ENCODE data around the gene IPO5. TPM values are rescaled to one million over a fixed set of nuclear protein-coding genes. Genes with fewer than 3 reads are reported as not detected.
"Not testable (repeated sequence)": the region's sequence is repeated elsewhere in the genome, so short reads cannot be mapped to it uniquely, and the experiment has no call there.

IPO5 gene
- total and polyA plus RNA-seq, 2 donors: 58.9 to 164 TPM

DNA sequence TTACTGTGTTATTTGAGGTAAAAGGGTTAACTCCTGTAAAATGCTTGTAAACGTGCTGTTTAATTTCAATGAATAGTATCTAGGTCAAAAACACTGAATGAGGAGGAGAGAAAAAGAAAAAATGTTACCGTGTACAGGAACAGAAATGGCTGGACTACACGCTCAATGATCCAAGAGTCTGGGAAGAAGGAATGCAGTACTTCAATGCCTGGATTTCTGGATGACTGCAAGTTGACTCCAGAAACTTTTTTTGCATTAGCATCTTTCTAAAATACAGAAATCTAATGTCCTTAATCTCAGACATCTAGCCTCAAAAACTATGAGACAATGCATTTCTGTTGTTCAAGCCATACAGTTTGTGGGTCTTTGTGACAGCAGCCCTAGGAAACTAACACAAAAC is 17.4 kb upstream of the IPO5 start:
- DNase-seq (ENCODE audit: extremely low spot score): no peak
- H3K4me3 ChIP-seq (ENCODE audit: low read depth, low read length): no peak overlapping the region
- H3K36me3 ChIP-seq (ENCODE audit: insufficient read depth): no peaks in the 10 kb centered on the region
- WGBS: 46% methylated on average over 3 of the region's 3 CpGs
- H3K4me1 ChIP-seq (ENCODE audit: insufficient read depth): no peaks in the 10 kb centered on the region
- H3K27ac ChIP-seq (ENCODE audit: low read depth): no peak overlapping the region

DNA sequence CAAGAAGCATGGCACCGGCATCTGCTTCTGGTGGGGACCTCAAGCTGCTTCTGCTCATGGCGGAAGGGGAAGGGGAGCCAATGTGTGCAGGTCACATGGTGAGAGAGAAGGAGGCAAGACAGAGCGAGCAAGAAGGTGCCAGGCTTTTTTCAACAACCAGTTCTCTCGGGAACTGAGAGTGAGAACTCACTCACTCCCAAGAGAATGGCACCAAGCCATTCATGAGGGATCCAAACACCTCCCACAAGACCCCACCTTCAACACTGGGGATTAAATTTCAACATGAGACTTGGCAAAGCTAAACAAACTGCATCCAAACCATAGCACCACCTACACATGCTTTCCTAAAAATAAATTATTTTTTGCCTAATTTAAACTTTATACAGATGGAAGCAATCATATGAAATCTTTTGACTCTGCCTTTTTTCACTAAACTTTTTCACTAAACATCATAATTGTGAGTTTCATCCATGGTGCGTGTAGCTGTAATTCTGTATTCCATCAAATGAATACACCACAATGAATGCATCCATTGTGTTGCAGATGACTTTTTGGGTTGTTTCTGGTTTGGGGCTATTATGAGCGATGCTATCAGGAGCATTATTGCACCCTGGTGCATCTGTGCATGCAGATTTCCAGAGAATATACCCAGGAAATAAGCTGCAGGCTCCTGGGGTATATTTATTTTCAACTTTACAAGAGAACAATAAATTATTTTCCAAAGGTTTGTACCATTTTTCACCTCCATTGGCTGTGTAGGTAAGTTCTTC is 14.6 kb upstream of the IPO5 start:
- Histone ChIP-seq H3K27ac (ENCODE audit: low read depth) (no peak overlapping the region), H3K4me1 (ENCODE audit: insufficient read depth) (no peaks in the 10 kb centered on the region), H3K36me3 (ENCODE audit: insufficient read depth) (no peaks in the 10 kb centered on the region), H3K4me3 (ENCODE audit: low read depth, low read length) (no peak overlapping the region)
- 71% methylated on average over 6 of the region's 6 CpGs for WGBS
- no peak for DNase-seq (ENCODE audit: extremely low spot score)

- 65% methylated on average over 5 of the region's 5 CpGs for WGBS
- Histone ChIP-seq H3K36me3 (ENCODE audit: insufficient read depth) (no peaks in the 10 kb centered on the region), H3K4me1 (ENCODE audit: insufficient read depth) (no peaks in the 10 kb centered on the region), H3K4me3 (ENCODE audit: low read depth, low read length) (no peak overlapping the region), H3K27ac (ENCODE audit: low read depth) (no peak overlapping the region)
- DNase-seq (ENCODE audit: extremely low spot score): no peak
These were observed 9.0 kb upstream of the IPO5 start for GRCh38 chr13:97944396-97945029.

DNA sequence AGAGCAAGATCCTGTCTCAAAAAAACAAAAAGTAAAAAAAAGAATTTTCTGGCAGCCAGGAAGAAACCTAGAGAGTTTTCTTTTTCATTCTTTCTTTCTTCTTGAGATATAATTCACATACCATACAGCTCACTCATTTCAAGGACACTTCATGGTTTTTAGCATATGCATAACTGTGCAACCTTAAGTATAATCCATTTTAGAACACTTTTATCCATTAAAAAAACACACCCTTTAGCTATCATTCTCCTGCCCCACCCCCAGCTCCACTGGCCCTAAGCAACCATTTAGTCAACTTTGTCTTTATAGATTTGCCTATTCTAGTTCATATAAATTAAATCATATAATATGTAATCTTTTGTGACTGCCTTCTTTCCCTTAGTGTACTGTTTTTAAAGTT is 8.1 kb upstream of the IPO5 start:
- H3K4me1 ChIP-seq (ENCODE audit: insufficient read depth): no peaks in the 10 kb centered on the region
- H3K27ac ChIP-seq (ENCODE audit: low read depth): no peak overlapping the region
- DNase-seq (ENCODE audit: extremely low spot score): no peak
- no peaks in the 10 kb centered on the region for H3K36me3 ChIP-seq (ENCODE audit: insufficient read depth)
- H3K4me3 ChIP-seq (ENCODE audit: low read depth, low read length): no peak overlapping the region

DNA sequence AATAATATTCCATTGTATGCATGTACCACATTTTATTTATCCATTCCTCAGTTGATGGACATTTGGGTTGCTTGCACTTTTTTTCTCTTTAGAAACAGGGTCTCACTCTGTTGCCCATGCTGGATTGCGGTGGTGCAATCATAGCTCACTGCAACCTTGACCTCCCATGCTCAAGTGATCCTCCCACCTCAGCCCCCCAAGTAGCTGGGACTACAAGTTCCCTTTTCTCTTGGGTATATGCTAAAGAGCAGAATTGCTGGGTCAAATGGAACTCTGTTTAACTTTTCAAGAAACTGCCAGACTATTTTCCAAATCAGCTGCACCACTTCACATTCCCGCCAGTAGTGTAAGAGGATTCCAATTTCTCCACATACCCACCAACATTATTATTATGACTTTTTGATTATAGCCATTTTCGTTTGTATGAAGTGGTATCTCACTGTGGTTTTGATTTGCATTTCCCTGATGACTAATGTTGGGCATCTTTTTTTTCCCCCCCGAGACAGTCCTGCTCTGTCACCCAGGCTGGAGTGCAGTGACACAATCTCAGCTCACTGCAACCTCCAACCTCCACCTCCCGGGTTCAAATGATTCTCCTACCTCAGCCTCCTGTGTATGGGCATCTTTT is 7.6 kb upstream of the IPO5 start:
- 92% methylated on average over 5 of the region's 5 CpGs for WGBS

GRCh38 chr13:97946951-97947588 is 6.4 kb upstream of the IPO5 start:
- no peaks in the 10 kb centered on the region for H3K4me1 ChIP-seq (ENCODE audit: insufficient read depth)
- H3K36me3 ChIP-seq (ENCODE audit: insufficient read depth): no peaks in the 10 kb centered on the region
- WGBS: 69% methylated on average over 3 of the region's 3 CpGs
- H3K4me3 ChIP-seq (ENCODE audit: low read depth, low read length): no peak overlapping the region
- DNase-seq (ENCODE audit: extremely low spot score): no peak
- no peak overlapping the region for H3K27ac ChIP-seq (ENCODE audit: low read depth)

More for the DNA sequence above, 7.6 kb upstream of the IPO5 start:
- H3K4me1 ChIP-seq (ENCODE audit: insufficient read depth): no peaks in the 10 kb centered on the region
- no peak for DNase-seq (ENCODE audit: extremely low spot score)
- no peak overlapping the region for H3K27ac ChIP-seq (ENCODE audit: low read depth)
- no peaks in the 10 kb centered on the region for H3K36me3 ChIP-seq (ENCODE audit: insufficient read depth)
- no peak overlapping the region for H3K4me3 ChIP-seq (ENCODE audit: low read depth, low read length)

DNA sequence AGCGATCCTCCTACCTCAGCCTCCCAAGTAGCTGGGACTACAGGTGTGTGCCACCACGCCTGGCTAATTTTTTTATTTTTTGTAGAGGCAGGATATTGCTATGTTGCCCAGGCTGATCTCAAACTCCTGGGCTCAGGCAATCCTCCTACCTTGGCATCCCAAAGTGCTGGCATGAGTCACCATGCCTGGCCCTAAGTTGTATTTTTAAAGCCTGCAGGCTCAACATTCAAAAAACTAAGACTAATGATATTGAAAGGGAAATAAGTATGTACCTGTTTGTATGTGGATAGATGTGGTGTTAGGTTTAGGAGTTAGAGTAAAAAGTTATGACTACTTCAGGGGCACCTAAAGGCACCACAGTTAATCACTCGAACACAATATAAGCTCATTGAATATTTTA is 5.4 kb upstream of the IPO5 start:
- Histone ChIP-seq H3K27ac (ENCODE audit: low read depth) (no peak overlapping the region), H3K4me3 (ENCODE audit: low read depth, low read length) (no peak overlapping the region), H3K36me3 (ENCODE audit: insufficient read depth) (no peaks in the 10 kb centered on the region), H3K4me1 (ENCODE audit: insufficient read depth) (no peaks in the 10 kb centered on the region)
- 95% methylated on average over 3 of the region's 3 CpGs for WGBS
- DNase-seq (ENCODE audit: extremely low spot score): no peak

GRCh38 chr13:97949316-97949715 is 4.2 kb upstream of the IPO5 start:
- H3K4me3 ChIP-seq (ENCODE audit: low read depth, low read length); DNase-seq (ENCODE audit: extremely low spot score); H3K4me1 ChIP-seq (ENCODE audit: insufficient read depth); H3K27ac ChIP-seq (ENCODE audit: low read depth); H3K36me3 ChIP-seq (ENCODE audit: insufficient read depth): not testable (repeated sequence)
- WGBS: 94% methylated on average over 5 of the region's 5 CpGs

DNA sequence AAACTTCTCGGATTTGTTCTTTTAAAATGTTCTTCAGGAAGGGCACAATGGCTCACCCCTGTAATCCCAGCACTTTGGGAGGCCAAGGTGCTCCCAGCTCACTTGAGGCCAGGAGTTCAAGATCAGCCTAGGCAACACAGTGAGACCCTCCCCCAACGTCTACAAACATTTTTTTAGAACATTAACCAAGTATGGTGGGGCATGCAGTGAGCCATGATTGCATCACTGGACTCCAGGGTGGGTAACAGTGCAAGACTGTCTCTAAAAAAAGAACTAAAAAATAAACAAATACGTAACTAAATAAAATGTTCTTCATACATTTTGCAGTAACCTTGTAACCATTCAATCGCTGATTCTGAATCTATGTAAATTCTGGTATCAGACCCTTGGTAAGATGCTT is 2.1 kb upstream of the IPO5 start:
- Histone ChIP-seq H3K36me3 (ENCODE audit: insufficient read depth) (no peaks in the 10 kb centered on the region), H3K4me1 (ENCODE audit: insufficient read depth) (no peaks in the 10 kb centered on the region), H3K27ac (ENCODE audit: low read depth) (no peak overlapping the region), H3K4me3 (ENCODE audit: low read depth, low read length) (no peak overlapping the region)
- no peak for DNase-seq (ENCODE audit: extremely low spot score)
- 73% methylated on average over 4 of the region's 4 CpGs for WGBS

DNA sequence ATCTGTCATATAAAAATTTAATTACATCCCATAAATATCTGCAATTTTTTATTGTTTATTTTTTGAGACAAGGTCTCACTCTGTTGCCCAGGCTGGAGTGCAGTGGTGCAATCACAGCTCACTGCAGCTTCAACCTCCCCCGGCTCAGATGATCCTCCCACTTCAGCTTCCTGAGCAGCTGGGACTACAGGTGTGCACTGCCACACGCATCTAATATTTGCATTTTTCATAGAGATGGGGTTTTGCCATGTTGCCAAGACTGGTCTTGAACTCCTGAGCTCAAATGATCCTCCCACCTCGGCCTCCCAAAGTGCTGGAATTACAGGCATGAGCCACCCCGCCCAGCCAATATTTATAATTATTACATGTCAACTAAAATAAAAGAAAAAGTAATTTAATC is 644 bp upstream of the IPO5 start:
- H3K36me3 ChIP-seq (ENCODE audit: insufficient read depth); H3K27ac ChIP-seq (ENCODE audit: low read depth); DNase-seq (ENCODE audit: extremely low spot score); H3K4me3 ChIP-seq (ENCODE audit: low read depth, low read length); H3K4me1 ChIP-seq (ENCODE audit: insufficient read depth): not testable (repeated sequence)
- WGBS: 83% methylated on average over 4 of the region's 4 CpGs

- 86% methylated on average over 6 of the region's 6 CpGs for WGBS
- Histone ChIP-seq H3K27ac (ENCODE audit: low read depth) (no peak overlapping the region), H3K36me3 (ENCODE audit: insufficient read depth) (no peaks in the 10 kb centered on the region), H3K4me1 (ENCODE audit: insufficient read depth) (no peaks in the 10 kb centered on the region), H3K4me3 (ENCODE audit: low read depth, low read length) (no peak overlapping the region)
- no peak for DNase-seq (ENCODE audit: extremely low spot score)
These were observed 7.9 kb downstream of the IPO5 start for GRCh38 chr13:97961340-97961739.

DNA sequence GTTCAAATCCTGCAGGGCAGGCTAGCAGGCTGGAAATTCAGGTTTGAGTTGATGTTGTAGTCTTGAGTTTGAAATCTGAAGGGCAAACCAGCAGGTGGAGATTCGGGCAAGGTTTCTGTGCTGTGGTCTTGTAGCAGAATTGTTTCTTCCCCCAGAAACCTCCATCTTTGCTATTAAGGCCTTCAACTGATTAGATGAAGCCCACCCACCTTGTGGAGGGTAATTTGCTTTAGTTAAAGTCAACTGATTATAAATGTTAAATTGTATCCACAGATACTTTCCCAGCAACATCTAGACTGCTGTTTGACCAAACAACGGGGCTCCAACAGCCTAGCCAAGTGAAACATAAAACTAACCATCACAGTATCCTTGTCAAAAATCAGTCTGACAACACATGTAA is 9.4 kb downstream of the IPO5 start:
- H3K27ac ChIP-seq (ENCODE audit: low read depth): no peak overlapping the region
- no peak for DNase-seq (ENCODE audit: extremely low spot score)
- no peaks in the 10 kb centered on the region for H3K36me3 ChIP-seq (ENCODE audit: insufficient read depth)
- no peak overlapping the region for H3K4me3 ChIP-seq (ENCODE audit: low read depth, low read length)
- no peaks in the 10 kb centered on the region for H3K4me1 ChIP-seq (ENCODE audit: insufficient read depth)
- 91% methylated on average over 2 of the region's 2 CpGs for WGBS

DNA sequence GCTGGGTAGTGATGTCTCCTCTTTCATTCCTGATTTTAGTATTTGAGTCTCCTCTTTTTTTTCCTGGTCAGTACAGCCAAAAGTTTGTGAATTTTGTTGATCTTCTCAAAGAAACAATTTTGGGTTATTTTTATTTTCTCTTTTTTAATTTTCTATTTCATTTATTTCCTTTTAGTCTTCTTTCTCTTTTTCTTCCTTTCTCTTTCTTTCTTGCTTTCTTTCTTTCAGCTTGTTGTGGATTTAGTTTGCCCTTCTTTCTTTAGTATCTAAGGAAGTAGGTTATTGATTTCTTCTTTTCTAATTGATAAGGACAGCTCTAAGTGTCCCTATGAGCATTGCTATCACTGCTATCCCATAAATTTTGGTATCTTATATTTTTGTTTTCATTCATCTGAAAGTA is 13.8 kb downstream of the IPO5 start:
- DNase-seq (ENCODE audit: extremely low spot score): no peak
- no peak overlapping the region for H3K27ac ChIP-seq (ENCODE audit: low read depth)
- no peak overlapping the region for H3K4me3 ChIP-seq (ENCODE audit: low read depth, low read length)
- no peaks in the 10 kb centered on the region for H3K4me1 ChIP-seq (ENCODE audit: insufficient read depth)
- H3K36me3 ChIP-seq (ENCODE audit: insufficient read depth): no peaks in the 10 kb centered on the region

DNA sequence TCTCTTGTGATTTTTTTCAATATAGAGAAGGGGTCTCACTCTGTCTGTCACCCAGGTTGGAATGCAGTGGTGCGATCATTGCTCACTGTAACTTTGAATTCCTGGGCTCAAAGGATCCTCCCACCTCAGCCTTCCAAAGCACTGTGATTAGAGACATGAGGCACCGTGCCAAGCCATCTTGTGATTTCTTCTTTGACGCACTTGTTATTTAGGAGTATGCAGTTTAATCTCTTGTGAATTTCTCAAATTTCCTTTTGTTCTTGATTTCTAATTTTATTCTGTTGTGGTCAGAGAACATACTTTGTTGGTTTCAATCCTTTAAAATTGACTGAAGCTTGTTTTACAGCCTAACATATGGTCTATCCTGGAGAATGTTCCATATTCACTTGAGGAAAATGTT is 14.5 kb downstream of the IPO5 start:
- Histone ChIP-seq H3K27ac (ENCODE audit: low read depth) (no peak overlapping the region), H3K4me3 (ENCODE audit: low read depth, low read length) (no peak overlapping the region), H3K36me3 (ENCODE audit: insufficient read depth) (no peaks in the 10 kb centered on the region), H3K4me1 (ENCODE audit: insufficient read depth) (no peaks in the 10 kb centered on the region)
- DNase-seq (ENCODE audit: extremely low spot score): no peak
- 83% methylated on average over 3 of the region's 3 CpGs for WGBS

All from urinary bladder (tissue), 4 donors.